NCI-H1436 (cell line): ENCODE data around the gene CLK4.

Source experiments
- DNase-seq: peaks from one replicate; lab custom pipeline; 2025; lab: John Stamatoyannopoulos, UW

CLK4 gene

GRCh38 chr5:178553517-178553916 is 73.3 kb downstream of the CLK4 start:
- DNase-seq = no peak
